H9 (cell line): Measurements from ENCODE around the gene GARS1. TPM values are rescaled to one million over a fixed set of nuclear protein-coding genes. Genes with fewer than 3 reads are reported as not detected.

Source experiments
- DNase-seq: peaks from one replicate; pipeline ENCODE4 v3.0.0-alpha.2; 2017
- H2AFZ ChIP-seq: one replicate; pipeline ENCODE4 v1.6.1; 2013; ENCODE audit warnings: mild to moderate bottlenecking, low read length, control low read depth, moderate library complexity
- H2AK5ac ChIP-seq: 2 replicates; pipeline ENCODE4 v1.6.1; 2013; ENCODE audit warnings: low read length, control low read depth, mixed read lengths; ENCODE audit not compliant: insufficient read length
- H2BK120ac ChIP-seq: one replicate; pipeline ENCODE4 v1.6.1; 2013; ENCODE audit warnings: low read depth, mild to moderate bottlenecking, low read length, control low read depth, inconsistent platforms; ENCODE audit not compliant: poor library complexity, severe bottlenecking
- H2BK12ac ChIP-seq: 2 replicates; pipeline ENCODE4 v1.6.1; 2013; ENCODE audit warnings: low read length, control low read depth, mixed read lengths, low read depth; ENCODE audit not compliant: insufficient read length
- H2BK15ac ChIP-seq: 2 replicates; pipeline ENCODE4 v1.6.1; 2013; ENCODE audit warnings: low read depth, low read length, control low read depth
- H2BK20ac ChIP-seq: one replicate; pipeline ENCODE4 v1.6.1; 2013; ENCODE audit warnings: low read depth, mild to moderate bottlenecking, low read length, control low read depth, inconsistent platforms; ENCODE audit not compliant: poor library complexity, severe bottlenecking
- H2BK5ac ChIP-seq: 2 replicates; pipeline ENCODE4 v1.6.1; 2013; ENCODE audit warnings: low read length, control low read depth, mixed read lengths; ENCODE audit not compliant: insufficient read length
- H3K14ac ChIP-seq: 2 replicates; pipeline ENCODE4 v1.6.1; 2013; ENCODE audit warnings: low read length, control low read depth; ENCODE audit not compliant: insufficient read depth
- H3K18ac ChIP-seq: 2 replicates; pipeline ENCODE4 v1.6.1; 2013; ENCODE audit warnings: low read depth, mild to moderate bottlenecking, mixed read lengths, low read length, control low read depth; ENCODE audit not compliant: insufficient read length
- H3K23ac ChIP-seq: 2 replicates; pipeline ENCODE4 v1.6.1; 2013; ENCODE audit warnings: low read length, control low read depth, mixed read lengths, low read depth; ENCODE audit not compliant: insufficient read length
- H3K23me2 ChIP-seq: 2 replicates; pipeline ENCODE4 v1.6.1; 2013; ENCODE audit warnings: low read depth, mild to moderate bottlenecking, mixed read lengths, low read length, control low read depth; ENCODE audit not compliant: insufficient read length, poor library complexity, severe bottlenecking
- H3K27ac ChIP-seq: 2 replicates; pipeline ENCODE4 v1.5.1; 2013; ENCODE audit warnings: low read length, control low read depth, mixed read lengths, low read depth; ENCODE audit not compliant: insufficient read length
- H3K27me3 ChIP-seq: 2 replicates; pipeline ENCODE4 v1.6.1; 2013; ENCODE audit warnings: low read length, control low read depth, inconsistent platforms; ENCODE audit not compliant: insufficient read depth
- H3K4ac ChIP-seq: 2 replicates; pipeline ENCODE4 v1.6.1; 2013; ENCODE audit warnings: low read depth, mild to moderate bottlenecking, control low read depth, inconsistent platforms, low read length, moderate library complexity
- H3K4me1 ChIP-seq: 2 replicates; pipeline ENCODE4 v1.6.1; 2013; ENCODE audit warnings: low read length, control low read depth, inconsistent platforms; ENCODE audit not compliant: insufficient read depth
- H3K4me2 ChIP-seq: 2 replicates; pipeline ENCODE4 v1.6.1; 2013; ENCODE audit warnings: low read length, control low read depth, mixed read lengths; ENCODE audit not compliant: insufficient read length, insufficient read depth
- H3K56ac ChIP-seq: 2 replicates; pipeline ENCODE4 v1.6.1; 2013; ENCODE audit warnings: low read depth, mild to moderate bottlenecking, mixed read lengths, low read length, control low read depth; ENCODE audit not compliant: insufficient read length
- H3K79me1 ChIP-seq: 2 replicates; pipeline ENCODE4 v1.6.1; 2013; ENCODE audit warnings: low read depth, mild to moderate bottlenecking, moderate library complexity, low read length, control low read depth, inconsistent platforms; ENCODE audit not compliant: insufficient read depth, poor library complexity, severe bottlenecking
- H3K79me2 ChIP-seq: 2 replicates; pipeline ENCODE4 v1.6.1; 2013; ENCODE audit warnings: low read length, control low read depth, inconsistent platforms; ENCODE audit not compliant: insufficient read depth
- H3K9ac ChIP-seq: 2 replicates; pipeline ENCODE4 v1.6.1; 2013; ENCODE audit warnings: low read length, control low read depth, mixed read lengths; ENCODE audit not compliant: insufficient read length; ENCODE audit errors: extremely low read depth
- H3K9me3 ChIP-seq: one replicate; pipeline ENCODE4 v1.6.1; 2013; ENCODE audit warnings: low read depth, low read length, inconsistent platforms; ENCODE audit not compliant: control insufficient read depth
- H3T11ph ChIP-seq: one replicate; pipeline ENCODE4 v1.6.1; 2013; ENCODE audit warnings: mild to moderate bottlenecking, low read length, control low read depth, inconsistent platforms
- H4K20me1 ChIP-seq: one replicate; pipeline ENCODE4 v1.6.1; 2013; ENCODE audit not compliant: control insufficient read depth, insufficient read length, insufficient read depth
- H4K5ac ChIP-seq: 2 replicates; pipeline ENCODE4 v1.6.1; 2013; ENCODE audit warnings: low read depth, mild to moderate bottlenecking, mixed read lengths, low read length, control low read depth; ENCODE audit not compliant: insufficient read length
- H4K8ac ChIP-seq: replicated peaks from 2 replicates; pipeline ENCODE4 v1.6.1; 2013; ENCODE audit warnings: low read length, control low read depth, mixed read lengths, low read depth; ENCODE audit not compliant: insufficient read length
- H4K91ac ChIP-seq: 2 replicates; pipeline ENCODE4 v1.6.1; 2013; ENCODE audit warnings: low read depth, mild to moderate bottlenecking, moderate library complexity, mixed read lengths, low read length, control low read depth; ENCODE audit not compliant: insufficient read length
- H3K27ac Mint-ChIP-seq, 3 experiments: 2 replicates in 2 of 3; 3 replicates in 1 of 3; pipeline ENCODE4 v1.8.0; 2020 to 2021; ENCODE audit warnings: mixed read lengths in 3 of 3, mild to moderate bottlenecking in 1 of 3, moderate library complexity in 1 of 3
- H3K27me3 Mint-ChIP-seq: 2 replicates; pipeline ENCODE4 v1.8.0; 2021; ENCODE audit warnings: low read depth, mild to moderate bottlenecking, moderate library complexity, mixed read lengths
- H3K36me3 Mint-ChIP-seq, 3 experiments: 2 replicates in 2 of 3; 3 replicates in 1 of 3; pipeline ENCODE4 v1.8.0; 2020 to 2021; ENCODE audit warnings: low read depth in 3 of 3, mixed read lengths in 3 of 3; ENCODE audit not compliant: insufficient read depth in 1 of 3
- H3K4me1 Mint-ChIP-seq, 2 experiments: 2 replicates each; pipeline ENCODE4 v1.8.0; 2020; ENCODE audit warnings: mixed read lengths in 2 of 2
- H3K4me3 Mint-ChIP-seq, 2 experiments: 2 replicates in 1 of 2; 3 replicates in 1 of 2; pipeline ENCODE4 v1.8.0; 2020 to 2021; ENCODE audit warnings: mild to moderate bottlenecking in 2 of 2, mixed read lengths in 2 of 2, moderate library complexity in 1 of 2
- H3K9me3 Mint-ChIP-seq, 2 experiments: 2 replicates in 1 of 2; 3 replicates in 1 of 2; pipeline ENCODE4 v1.8.0; 2020; ENCODE audit warnings: mild to moderate bottlenecking in 2 of 2, mixed read lengths in 2 of 2, moderate library complexity in 1 of 2
- WGBS: extraction: QIAGEN DNeasy Blood & Tissue Kit; methylation state at CpG from one replicate; pipeline ENCODE4 v1.1.7; 2013; ENCODE audit warnings: missing lambda C conversion rate, low lambda C conversion rate, mixed read lengths; ENCODE audit not compliant: insufficient read length; ENCODE audit errors: extremely low coverage; 5-methylcytosine and 5-hydroxymethylcytosine counted together
- total RNA-seq: library from RNA; stranded (reverse); gene quantifications from 2 replicates; pipeline ENCODE4 v1.2.1, GENCODE V29; 2021
- TF ChIP-seq, protein P1 (sequence below): fragments of 200-600 bp; sonication (generic); conservative IDR thresholded peaks from 3 replicates; pipeline ENCODE4 v1.8.0; 2021; ENCODE audit warnings: antibody characterized with exemption, mild to moderate bottlenecking

GARS1 gene
- total RNA-seq, 1 experiment from 2014 or later: 234 TPM

DNA sequence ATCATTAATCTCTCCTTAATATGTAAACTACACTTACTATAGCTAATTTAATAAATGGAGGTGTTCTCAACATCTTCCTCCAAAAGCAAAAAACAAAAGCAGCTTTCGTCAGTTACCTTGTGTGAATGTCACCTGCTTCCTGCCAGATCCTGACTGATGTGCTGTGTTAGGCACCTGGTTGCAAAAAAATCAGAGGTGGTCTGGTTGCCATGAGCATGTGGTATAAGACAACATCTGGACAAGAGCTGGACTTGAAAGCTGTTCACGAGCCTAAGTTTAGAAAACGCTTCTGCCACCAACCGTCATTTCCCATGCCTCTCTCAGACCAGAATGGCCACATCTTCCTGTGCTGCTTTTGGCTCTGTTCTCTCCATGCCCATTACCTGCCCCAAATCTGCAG is 48.1 kb upstream of the GARS1 start:
- no peak overlapping the region for H3K18ac ChIP-seq
- H3K4me1 Mint-ChIP-seq: peaks cover 29 to 38% of the 10 kb centered on the region in 2 experiments
- TF ChIP-seq, protein P1, sequence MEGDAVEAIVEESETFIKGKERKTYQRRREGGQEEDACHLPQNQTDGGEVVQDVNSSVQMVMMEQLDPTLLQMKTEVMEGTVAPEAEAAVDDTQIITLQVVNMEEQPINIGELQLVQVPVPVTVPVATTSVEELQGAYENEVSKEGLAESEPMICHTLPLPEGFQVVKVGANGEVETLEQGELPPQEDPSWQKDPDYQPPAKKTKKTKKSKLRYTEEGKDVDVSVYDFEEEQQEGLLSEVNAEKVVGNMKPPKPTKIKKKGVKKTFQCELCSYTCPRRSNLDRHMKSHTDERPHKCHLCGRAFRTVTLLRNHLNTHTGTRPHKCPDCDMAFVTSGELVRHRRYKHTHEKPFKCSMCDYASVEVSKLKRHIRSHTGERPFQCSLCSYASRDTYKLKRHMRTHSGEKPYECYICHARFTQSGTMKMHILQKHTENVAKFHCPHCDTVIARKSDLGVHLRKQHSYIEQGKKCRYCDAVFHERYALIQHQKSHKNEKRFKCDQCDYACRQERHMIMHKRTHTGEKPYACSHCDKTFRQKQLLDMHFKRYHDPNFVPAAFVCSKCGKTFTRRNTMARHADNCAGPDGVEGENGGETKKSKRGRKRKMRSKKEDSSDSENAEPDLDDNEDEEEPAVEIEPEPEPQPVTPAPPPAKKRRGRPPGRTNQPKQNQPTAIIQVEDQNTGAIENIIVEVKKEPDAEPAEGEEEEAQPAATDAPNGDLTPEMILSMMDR: no peak
- peaks cover 4% of the 10 kb centered on the region; the same call in 1 of the 2 replicates for H3K27me3 Mint-ChIP-seq
- no peak for DNase-seq
- no peak overlapping the region for H2BK15ac ChIP-seq
- no peak overlapping the region for H4K91ac ChIP-seq
- no CpG with 5 or more reads among the region's 4 CpGs for WGBS
- 0 out of 5 replicates have a peak, but pooled peaks cover 0 to 2% of the 10 kb centered on the region in 2 experiments for H3K9me3 Mint-ChIP-seq
- H3K4ac ChIP-seq: no peak overlapping the region
- H3K4me3 Mint-ChIP-seq: no peak overlapping the region
- H3K23ac ChIP-seq: no peak overlapping the region
- H3K27ac ChIP-seq: no peak overlapping the region
- H3T11ph ChIP-seq: no peak overlapping the region
- no peaks in the 10 kb centered on the region for H3K79me2 ChIP-seq
- no peaks in the 10 kb centered on the region; the same call in 1 of the 2 replicates for H3K4me1 ChIP-seq
- no peak overlapping the region for H3K14ac ChIP-seq
- H3K4me2 ChIP-seq: no peak overlapping the region
- H2BK12ac ChIP-seq: no peak overlapping the region
- H2BK5ac ChIP-seq: no peak overlapping the region
- H3K27ac Mint-ChIP-seq: no peak overlapping the region
- no peaks in the 10 kb centered on the region for H3K27me3 ChIP-seq
- no peak overlapping the region for H3K56ac ChIP-seq
- H3K23me2 ChIP-seq: no peaks in the 10 kb centered on the region
- H4K8ac ChIP-seq: no peak overlapping the region
- H2AFZ ChIP-seq: no peak overlapping the region
- no peak overlapping the region for H2AK5ac ChIP-seq
- H2BK120ac ChIP-seq: no peak overlapping the region
- H3K9ac ChIP-seq: no peak overlapping the region
- H3K36me3 Mint-ChIP-seq: no peaks in the 10 kb centered on the region; a peak in 2 of 7 replicates
- no peaks in the 10 kb centered on the region for H3K79me1 ChIP-seq
- H2BK20ac ChIP-seq: no peak overlapping the region
- H4K5ac ChIP-seq: no peak overlapping the region
- H3K9me3 ChIP-seq: no peaks in the 10 kb centered on the region
- no peaks in the 10 kb centered on the region for H4K20me1 ChIP-seq
